Measurements from ENCODE around the gene CLDN7. TPM values are rescaled to one million over a fixed set of nuclear protein-coding genes. Genes with fewer than 3 reads are reported as not detected.
"Not testable (repeated sequence)": the region's sequence is repeated elsewhere in the genome, so short reads cannot be mapped to it uniquely, and the experiment has no call there.

Gene CLDN7
- total RNA-seq, 1 donor from 2014 or later = 0.16 TPM

- no peak for DNase-seq
Observed at GRCh38 chr17:7253082-7253481, 9.2 kb downstream of the CLDN7 start.

- DNase-seq = peak; percentile 87
Observed at GRCh38 chr17:7252176-7253043, 9.9 kb downstream of the CLDN7 start, which contains the start of gene ELP5. Gene ELP5 (plus strand): TSS chr17:7252215. CDS start chr17:7252551, 336 bp downstream.

- peak; percentile 97 for DNase-seq
Observed at GRCh38 chr17:7251661-7252175, 10.6 kb downstream of the CLDN7 start, which contains the start of gene CTDNEP1. Gene CTDNEP1 (minus strand): TSS chr17:7251734. CDS start chr17:7251296, 438 bp downstream.

- DNase-seq = no peak
Observed at GRCh38 chr17:7250695-7251627, 11.3 kb downstream of the CLDN7 start.

GRCh38 chr17:7249830-7250229, 12.4 kb downstream of the CLDN7 start:
- DNase-seq = no peak

- DNase-seq = no peak
Observed at GRCh38 chr17:7249214-7249613, 13.1 kb downstream of the CLDN7 start.

- no peak for DNase-seq
Observed at GRCh38 chr17:7248796-7249195, 13.5 kb downstream of the CLDN7 start.

- DNase-seq = no peak
Observed at GRCh38 chr17:7246779-7247178, 15.5 kb downstream of the CLDN7 start.

- not testable (repeated sequence) for DNase-seq
Observed at GRCh38 chr17:7243838-7244237, 18.4 kb downstream of the CLDN7 start.

- DNase-seq = no peak
Observed at GRCh38 chr17:7243453-7243729, 18.9 kb downstream of the CLDN7 start.

GRCh38 chr17:7242717-7243452, 19.4 kb downstream of the CLDN7 start:
- DNase-seq = peak; percentile 88

GRCh38 chr17:7241783-7242716, 20.2 kb downstream of the CLDN7 start, which contains the start of gene GABARAP:
Gene GABARAP (minus strand): TSS chr17:7242449. CDS start chr17:7242330, 119 bp downstream.
- peak; percentile 87 for DNase-seq

- no peak for DNase-seq
Observed at GRCh38 chr17:7241090-7241733, 21.1 kb downstream of the CLDN7 start.

GRCh38 chr17:7240375-7240774, 21.9 kb downstream of the CLDN7 start:
- DNase-seq = no peak

- DNase-seq = peak; percentile 99
Observed at GRCh38 chr17:7239091-7240027, 22.9 kb downstream of the CLDN7 start, which contains the start of gene PHF23. Gene PHF23 (minus strand): TSS chr17:7239457. CDS start chr17:7239279, 178 bp downstream.

- no peak for DNase-seq
Observed at GRCh38 chr17:7238420-7239090, 23.7 kb downstream of the CLDN7 start.

GRCh38 chr17:7237761-7238419, 24.4 kb downstream of the CLDN7 start:
- DNase-seq = peak; percentile 33

GRCh38 chr17:7237266-7237760, 25.0 kb downstream of the CLDN7 start:
- DNase-seq = no peak
